DMS53 treated with DMSO at 0.1 percent for 48 hours (cell line): ENCODE data around the gene ROR2.

Experiments
- DNase-seq: peaks from one replicate; lab custom pipeline; 2025; ENCODE audit not compliant: unreplicated experiment; lab: John Stamatoyannopoulos, UW

The ROR2 gene

DNA sequence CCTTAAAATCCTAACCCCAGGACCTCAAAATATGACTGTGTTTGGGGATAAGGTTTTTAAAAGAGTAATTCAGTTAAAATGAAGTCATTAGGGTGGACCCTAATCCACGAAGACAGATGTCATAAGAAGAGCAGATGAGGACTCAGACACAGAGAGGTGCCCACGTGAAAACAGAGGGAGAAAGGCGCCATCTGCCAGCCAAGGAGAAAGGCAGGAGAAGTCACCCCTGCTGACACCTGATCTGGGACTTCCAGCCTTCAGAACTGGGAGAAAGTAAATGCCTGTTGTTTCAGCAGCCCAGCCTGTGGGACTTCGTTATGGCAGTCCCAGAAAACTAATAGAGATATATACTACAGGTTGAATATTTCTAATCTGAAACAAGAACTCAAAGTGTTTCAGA, 67.4 kb downstream of the ROR2 start:
- DNase-seq, result no peak

GRCh38 chr9:91880378-91880972, 69.6 kb downstream of the ROR2 start:
- DNase-seq, result no peak

GRCh38 chr9:91879231-91879630, 70.8 kb downstream of the ROR2 start:
- DNase-seq, result no peak

- no peak for DNase-seq
Observed at GRCh38 chr9:91873637-91874051, 76.4 kb downstream of the ROR2 start.

GRCh38 chr9:91868732-91869391, 81.2 kb downstream of the ROR2 start:
- no peak for DNase-seq

DNA sequence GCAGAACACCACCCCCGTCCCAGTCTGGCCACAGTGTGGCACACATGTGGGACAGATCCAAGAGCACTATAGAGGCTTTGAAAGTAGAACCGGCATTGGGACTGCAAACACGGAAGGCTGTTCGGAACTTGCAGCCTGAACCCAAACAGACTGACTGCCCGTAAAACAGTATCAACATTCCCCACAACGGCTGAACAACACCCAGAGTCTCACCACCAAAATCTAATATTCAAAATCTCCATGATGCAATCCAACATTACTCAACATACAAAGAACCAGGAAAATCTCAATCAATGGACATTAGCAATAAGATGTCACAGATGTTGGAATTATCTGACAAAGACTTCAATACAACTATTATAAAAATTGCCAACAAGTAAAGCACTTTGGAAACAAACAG, 82.3 kb downstream of the ROR2 start:
- no peak for DNase-seq

DNA sequence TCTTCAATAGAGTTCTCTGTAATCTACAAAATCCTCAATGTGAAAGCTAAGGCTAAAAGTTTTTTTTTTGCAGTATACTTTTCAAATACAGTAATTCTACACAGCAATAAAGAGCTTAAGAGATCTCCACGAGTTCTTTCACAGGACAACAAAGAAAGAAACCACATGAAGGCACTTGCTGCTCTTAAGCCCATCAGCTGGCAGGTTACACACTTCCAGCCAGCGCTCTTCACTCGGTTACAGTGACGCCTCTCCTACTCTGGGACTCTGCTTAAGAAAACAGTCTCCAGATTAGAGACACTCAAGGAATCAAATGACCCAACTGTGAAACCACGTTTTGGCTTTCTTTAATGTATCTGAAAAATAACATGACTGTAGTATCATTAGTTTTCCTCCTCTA, 85.0 kb downstream of the ROR2 start:
- DNase-seq, result no peak

- no peak for DNase-seq
Observed at GRCh38 chr9:91864380-91864779, 85.6 kb downstream of the ROR2 start.

GRCh38 chr9:91863469-91863868, 86.6 kb downstream of the ROR2 start:
- DNase-seq, result no peak

GRCh38 chr9:91858213-91859030, 91.6 kb downstream of the ROR2 start:
- DNase-seq, result no peak

- DNase-seq, result no peak
Observed at GRCh38 chr9:91857291-91858212, 92.5 kb downstream of the ROR2 start.

DNA sequence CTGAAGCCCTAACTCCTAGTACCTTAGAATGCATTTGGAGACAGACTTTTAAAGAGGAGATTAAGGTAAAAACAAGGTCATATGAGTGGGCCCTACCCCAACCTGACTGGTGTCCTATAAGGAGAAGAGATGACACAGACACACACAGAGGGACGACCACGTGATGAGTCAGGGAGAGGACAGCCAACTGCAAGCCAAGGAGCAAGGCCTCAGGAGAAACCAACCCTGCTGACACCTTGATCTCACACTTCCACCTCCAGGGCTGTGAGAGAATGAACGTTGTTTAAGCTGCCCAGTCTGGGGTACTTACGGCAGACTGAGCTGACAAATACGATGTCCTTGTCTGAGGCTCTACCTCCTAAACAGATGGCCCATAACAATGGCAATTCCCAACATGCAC, 93.6 kb downstream of the ROR2 start:
- DNase-seq, result no peak

DNA sequence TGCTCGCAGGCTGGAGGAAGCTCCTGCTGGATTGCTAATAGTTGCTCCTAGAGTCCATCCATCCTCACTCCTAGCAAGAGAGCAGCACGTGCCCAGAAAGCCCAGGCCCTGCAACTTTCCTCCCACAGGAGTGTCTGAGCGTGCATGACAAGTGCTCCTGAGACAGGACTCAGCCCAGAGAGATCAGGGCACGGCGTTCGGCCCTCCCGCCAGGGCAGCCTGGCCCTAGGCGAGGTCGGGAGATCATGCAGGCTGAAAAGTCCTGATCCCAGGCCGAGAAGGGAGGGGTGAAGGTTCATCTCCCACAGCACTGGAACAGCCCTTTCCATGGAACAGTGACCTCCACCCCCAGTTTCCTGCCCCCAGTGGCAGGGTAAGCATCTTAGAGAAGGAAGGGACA, 94.8 kb downstream of the ROR2 start:
- DNase-seq, result no peak

DNA sequence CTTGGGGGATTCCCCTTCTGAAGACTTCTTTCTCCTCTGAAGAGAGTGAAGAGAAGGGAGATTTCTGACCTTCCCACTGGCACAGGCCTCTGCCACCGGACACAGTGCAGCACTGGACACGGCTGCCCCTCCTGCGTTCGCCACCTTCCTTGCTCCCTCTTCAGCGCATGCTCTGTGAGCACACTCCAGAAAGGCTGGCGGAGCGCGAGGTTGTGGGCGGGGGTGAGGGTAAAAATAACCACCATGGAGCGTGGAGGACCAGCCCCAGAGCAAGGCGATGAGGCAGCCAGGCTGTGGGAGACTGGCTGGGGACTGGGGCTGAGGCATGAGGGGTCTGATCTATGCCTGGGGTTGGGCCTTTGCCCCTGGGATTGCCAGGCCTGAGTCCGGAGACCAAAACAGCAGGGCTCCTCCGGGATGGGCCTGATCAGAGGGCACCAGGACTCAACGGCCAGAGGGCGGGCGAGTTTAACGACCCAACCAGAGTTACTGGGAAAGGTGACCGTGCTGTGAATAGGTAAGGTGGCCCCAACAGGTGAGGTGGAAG, 97.2 kb downstream of the ROR2 start:
- DNase-seq, result no peak

DNA sequence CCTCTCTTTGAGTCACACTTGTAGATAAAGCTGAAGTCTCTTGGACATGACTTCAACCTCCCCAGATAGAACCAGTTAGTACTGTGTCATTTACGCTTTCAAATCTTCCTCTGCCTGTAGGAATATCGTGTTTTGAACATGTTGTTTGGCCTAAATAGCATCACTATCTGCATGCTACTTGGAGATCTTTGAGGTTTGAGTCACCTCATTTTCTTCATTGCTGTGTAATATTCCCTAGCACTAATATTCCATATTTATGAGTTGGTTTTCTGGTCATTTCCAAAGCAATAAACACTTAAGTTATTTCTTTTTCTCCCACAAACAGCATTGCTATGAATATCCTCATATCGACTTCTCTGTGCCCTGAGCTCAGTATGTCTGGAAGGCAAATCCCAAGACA, 100.3 kb downstream of the ROR2 start:
- no peak for DNase-seq

DNA sequence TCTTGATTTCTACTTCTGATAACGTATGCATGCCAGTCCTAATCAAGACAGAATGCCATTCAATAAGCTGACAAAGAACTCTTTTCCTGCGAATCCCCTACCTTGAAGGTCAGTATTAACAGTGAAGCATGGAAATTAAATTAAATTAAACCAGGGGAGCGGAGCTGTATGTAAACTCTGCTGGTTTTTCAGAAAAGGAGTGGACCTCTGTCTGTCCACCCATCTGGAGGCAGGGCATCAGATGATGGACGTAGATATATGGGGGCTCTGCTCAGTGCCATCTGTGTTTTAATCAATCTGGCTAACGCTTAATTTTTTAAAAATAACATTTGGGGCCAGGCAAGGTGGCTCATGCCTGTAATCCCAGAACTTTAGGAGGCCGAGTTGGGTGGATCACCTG, 101.9 kb downstream of the ROR2 start:
- no peak for DNase-seq

DNA sequence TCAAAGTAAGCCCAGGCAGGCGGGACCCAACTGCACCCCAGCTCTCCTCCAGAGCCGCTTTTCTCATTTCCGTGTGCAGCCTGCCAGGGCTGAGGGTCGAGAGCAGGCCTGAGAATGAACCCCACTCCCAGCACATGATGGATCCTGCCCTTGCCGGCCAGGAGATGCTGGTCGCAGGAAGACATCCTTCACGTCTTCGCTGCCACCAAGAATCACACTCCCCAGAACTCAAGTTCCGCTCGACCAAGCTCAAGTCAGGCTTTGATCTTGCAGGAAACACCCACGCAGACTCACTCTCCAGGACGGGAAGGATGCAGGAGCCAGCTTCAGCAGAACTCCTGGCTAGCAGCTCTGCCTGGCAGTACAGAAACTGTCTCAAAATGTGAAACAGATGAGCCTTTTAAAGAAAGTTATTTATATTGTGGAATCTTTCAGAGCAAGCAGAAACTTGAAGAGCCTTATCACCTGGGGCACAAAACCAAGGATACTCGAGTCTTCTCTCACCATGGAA, 102.4 kb downstream of the ROR2 start:
- no peak for DNase-seq

DNA sequence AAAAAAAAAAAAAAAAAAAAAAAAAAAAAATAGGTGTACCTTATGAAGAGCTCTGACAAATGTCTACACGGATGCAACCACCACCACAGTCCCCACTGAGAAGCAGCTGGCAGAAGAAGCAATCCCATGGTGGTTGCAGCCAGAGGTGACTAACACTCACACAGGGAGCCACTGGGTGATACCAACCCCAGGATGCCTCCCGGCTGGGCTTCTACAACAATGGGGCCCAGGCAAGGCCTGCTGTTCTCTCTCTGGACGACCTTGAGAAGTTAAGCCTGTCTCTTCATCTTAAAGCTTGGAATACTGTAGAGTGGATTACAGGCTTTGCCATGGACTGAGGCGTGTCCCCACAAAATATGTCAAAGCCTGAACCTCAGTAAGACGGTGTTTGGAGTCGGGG, 104.1 kb downstream of the ROR2 start:
- DNase-seq, result no peak

DNA sequence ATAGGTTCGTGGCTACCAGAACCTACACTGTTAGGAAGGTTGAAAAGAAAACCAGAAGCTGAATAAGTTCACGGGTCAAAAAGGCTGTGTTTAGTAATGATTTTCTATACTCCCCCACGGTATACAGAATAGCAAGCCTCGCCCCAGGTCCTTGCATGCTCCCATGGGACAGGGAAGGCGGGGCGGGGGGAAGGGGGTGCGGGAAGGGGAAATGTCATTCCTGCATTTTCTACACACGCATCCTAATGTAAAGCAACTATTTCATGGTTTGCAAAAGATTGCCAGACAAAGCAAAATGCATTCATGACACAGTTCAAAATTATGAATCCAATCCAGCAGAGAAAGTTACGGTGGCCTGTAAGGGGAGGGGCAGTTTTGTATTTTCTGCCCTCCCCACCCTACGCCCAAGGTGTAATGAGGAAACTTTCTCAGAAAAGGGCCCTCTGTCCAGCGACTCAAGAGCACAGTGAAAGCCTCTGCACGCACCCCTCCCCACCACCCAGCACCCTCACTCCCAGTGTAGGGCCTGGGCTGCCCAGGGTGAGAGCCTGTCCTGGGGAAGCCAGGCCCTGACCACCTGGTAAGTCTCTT, 105.2 kb downstream of the ROR2 start:
- DNase-seq, result no peak

DNA sequence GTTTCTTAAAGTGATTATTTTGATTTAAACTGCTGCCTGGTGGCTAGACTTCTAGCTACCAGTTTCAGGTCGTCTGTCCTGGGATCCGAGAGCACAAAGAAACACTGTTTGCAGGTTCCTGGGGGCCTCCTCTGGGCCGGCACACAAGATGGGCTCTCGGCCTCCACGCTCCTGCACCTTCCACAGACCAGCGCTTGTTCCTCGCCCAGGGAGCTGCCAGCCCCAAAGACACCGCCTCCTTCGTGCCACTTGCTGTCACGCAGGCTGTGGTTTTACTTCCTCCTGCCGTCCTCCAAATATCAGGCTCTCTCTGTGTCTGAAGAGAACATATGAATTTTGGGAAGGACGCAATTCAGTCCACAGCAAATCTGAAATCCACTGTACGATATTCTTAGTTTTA, 105.8 kb downstream of the ROR2 start:
- DNase-seq, result no peak
